SK-MEL-5 (cell line): ENCODE data around the gene CMYA5. TPM values are rescaled to one million over a fixed set of nuclear protein-coding genes. Genes with fewer than 3 reads are reported as not detected.
"Not testable (repeated sequence)": the region's sequence is repeated elsewhere in the genome, so short reads cannot be mapped to it uniquely, and the experiment has no call there.

ENCODE experiments used
- DNase-seq: peaks from one replicate; pipeline ENCODE4 v3.0.0-alpha.2; 2016; ENCODE audit warnings: low read depth, low spot score
- in situ Hi-C: cut with HindIII; loops from 2 replicates; pipeline ENCODE4 v1.10.0; 2016; ENCODE audit warnings: low sequenced_read_pairs, high pct_unique_total_duplicates, low pct_unique_long_range_greater_than_20kb
- total RNA-seq: library from RNA; depleted of rRNA; stranded (reverse); fragments of >200 nt; shearing (Covaris generic); gene quantifications from 2 replicates; pipeline ENCODE4 v1.2.3, GENCODE V29; 2014

The CMYA5 gene
- total RNA-seq, 1 experiment from 2014 or later, result 0.05 TPM

DNA sequence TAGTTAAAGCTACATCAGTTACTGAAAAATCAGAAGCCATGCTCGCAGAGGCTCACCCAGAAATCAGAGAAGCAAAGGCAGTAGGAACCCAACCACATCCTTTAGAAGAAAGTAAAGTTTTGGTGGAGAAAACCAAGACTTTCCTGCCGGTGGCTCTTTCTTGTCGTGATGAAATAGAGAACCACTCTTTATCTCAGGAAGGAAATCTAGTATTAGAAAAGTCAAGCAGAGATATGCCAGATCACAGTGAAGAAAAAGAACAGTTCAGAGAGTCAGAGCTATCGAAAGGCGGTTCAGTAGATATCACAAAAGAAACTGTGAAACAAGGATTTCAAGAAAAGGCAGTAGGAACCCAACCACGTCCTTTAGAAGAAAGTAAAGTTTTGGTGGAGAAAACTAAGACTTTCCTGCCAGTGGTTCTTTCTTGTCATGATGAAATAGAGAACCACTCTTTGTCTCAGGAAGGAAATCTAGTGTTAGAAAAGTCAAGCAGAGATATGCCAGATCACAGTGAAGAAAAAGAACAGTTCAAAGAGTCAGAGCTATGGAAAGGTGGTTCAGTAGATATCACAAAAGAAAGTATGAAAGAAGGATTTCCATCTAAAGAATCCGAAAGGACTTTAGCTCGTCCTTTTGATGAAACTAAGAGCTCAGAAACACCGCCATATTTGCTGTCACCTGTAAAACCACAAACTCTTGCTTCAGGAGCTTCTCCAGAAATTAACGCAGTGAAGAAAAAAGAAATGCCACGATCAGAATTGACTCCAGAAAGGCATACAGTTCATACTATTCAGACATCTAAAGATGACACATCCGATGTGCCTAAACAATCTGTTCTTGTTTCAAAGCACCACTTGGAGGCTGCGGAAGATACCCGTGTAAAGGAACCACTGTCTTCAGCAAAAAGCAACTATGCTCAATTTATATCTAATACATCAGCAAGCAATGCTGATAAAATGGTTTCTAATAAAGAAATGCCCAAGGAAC is 47.2 kb downstream of the CMYA5 start:
- no peak for DNase-seq
- in situ Hi-C loops, result no loop called here

- no peak for DNase-seq
- in situ Hi-C loops, result no loop called here
Observed at GRCh38 chr5:79738349-79738748, 48.7 kb downstream of the CMYA5 start.

- in situ Hi-C loops, result no loop called here
- DNase-seq, result no peak
Observed at GRCh38 chr5:79742549-79743136, 53.0 kb downstream of the CMYA5 start.

GRCh38 chr5:79743846-79744605 is 54.4 kb downstream of the CMYA5 start:
- DNase-seq, result no peak
- in situ Hi-C loops, result no loop called here

DNA sequence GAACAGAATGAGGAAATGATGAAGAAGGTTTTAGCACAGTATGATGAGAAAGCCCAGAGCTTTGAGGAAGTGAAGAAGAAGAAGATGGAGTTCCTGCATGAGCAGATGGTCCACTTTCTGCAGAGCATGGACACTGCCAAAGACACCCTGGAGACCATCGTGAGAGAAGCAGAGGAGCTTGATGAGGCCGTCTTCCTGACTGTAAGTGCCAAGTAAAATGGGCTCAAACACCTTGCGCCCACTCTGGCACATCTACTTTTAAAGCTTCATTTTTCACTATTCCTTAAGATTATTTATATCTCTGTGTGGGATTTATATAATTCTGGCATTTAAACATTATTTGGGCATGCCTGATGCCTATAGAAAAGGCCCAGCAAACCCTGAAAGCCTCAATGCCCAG is 55.6 kb downstream of the CMYA5 start:
- DNase-seq, result no peak
- in situ Hi-C loops, result no loop called here

DNA sequence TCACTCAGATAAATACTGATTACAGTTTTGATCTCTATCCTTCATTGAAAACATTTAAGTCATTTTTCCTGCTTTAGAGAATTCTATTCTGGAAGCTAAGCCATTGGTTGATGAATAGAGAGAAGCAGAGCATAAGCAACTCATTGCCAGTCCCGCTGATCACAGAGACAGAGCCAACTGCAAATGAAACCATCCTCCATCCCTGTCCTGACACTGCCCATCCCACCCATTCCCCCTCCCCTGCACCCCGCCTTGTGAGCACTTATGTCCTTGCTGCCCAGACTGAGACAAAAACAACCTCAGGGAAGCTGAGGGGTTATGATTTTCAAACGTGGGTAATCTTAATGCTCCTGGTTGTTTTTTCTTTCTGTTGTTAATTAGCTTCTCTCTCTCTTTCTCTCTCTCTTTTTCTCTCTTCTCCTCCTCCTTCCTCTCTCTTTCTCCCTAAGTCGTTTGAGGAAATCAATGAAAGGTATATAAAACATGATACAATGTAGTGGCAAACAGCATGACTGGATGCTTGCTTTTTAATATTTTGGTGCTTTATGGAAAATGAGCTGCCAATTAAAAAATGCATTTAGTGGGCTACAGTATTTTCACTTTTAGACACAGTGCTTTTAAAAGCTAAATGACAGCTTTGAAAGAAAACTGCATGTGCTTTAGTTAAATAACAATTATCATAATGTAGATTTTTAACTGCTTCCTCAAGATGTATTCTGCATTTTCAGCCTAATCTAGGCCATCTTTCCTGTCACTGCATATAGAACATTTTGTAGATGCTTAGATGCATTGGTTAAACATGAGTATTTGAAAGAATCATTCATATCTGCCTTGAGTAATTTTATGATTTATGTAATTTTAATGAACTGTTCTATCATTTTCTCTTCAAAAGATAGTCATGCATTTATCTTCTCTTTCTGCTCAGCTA is 57.3 kb downstream of the CMYA5 start:
- in situ Hi-C loops, result no loop called here
- DNase-seq, result no peak

GRCh38 chr5:79750611-79751510 is 61.2 kb downstream of the CMYA5 start:
- peak; percentile 45 for DNase-seq
- in situ Hi-C loops, result no loop called here

- no peak for DNase-seq
- in situ Hi-C loops, result no loop called here
Observed at GRCh38 chr5:79753092-79753491, 63.5 kb downstream of the CMYA5 start.

GRCh38 chr5:79753877-79754645 is 64.4 kb downstream of the CMYA5 start:
- no peak for DNase-seq
- in situ Hi-C loops, result no loop called here

DNA sequence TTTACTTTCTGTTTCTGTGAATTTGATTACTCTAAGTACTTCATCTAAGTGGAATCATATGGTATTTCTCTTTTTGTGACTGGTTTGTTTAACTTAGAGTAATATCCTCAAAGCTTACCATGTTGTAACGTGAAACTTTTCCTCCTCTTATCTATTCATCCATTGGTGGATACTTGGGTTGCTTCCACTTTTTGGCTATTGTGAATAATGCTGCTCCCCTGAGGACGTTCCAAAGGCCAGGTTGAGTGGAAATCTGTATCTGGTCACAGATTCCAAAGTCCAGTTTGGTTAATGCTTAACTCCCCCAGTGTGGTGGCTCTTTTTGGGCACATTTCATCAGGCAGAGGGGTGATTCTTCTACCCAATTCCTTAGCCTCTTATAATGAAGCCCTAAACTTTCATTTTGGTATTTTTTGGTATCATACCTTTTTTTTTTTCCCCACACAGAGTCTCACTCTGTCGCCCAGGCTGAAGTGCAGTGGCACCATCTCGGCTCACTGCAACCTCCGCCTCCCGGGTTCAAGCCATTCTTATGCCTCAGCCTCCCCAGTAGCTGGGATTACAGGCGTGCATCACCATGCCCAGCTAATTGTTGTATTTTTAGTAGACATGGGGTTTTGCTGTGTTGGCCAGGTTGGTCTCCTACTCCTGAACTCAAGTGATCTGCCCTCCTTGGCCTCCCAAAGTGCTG is 65.4 kb downstream of the CMYA5 start:
- in situ Hi-C loops, result no loop called here

GRCh38 chr5:79756076-79756475 is 66.4 kb downstream of the CMYA5 start:
- DNase-seq, result no peak
- in situ Hi-C loops, result no loop called here

More for the DNA sequence above, 65.4 kb downstream of the CMYA5 start:
- DNase-seq, result no peak

DNA sequence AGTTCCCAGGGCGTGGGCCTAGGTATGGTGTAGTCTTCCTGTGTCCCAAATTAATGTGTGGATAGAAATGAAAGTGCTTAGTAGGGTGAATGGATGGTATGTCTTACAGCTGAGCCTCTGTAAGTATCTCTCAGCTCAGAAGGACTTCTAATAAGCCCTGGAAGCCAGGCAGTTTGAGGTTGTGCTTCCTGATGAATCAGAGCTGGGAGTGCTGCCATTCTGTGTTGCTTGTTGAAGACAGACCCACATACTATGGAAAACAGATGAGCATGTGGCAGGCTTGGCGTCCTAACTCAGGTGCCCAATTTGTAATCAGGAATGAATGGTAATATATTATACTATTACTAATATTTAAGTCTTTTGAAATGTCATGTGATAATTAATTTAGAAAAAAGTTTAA is 69.8 kb downstream of the CMYA5 start:
- in situ Hi-C loops, result no loop called here
- DNase-seq, result no peak

GRCh38 chr5:79759848-79760247 is 70.2 kb downstream of the CMYA5 start:
- in situ Hi-C loops, result no loop called here
- no peak for DNase-seq

GRCh38 chr5:79762929-79763328 is 73.3 kb downstream of the CMYA5 start:
- in situ Hi-C loops, result no loop called here
- DNase-seq, result no peak

GRCh38 chr5:79764147-79764546 is 74.5 kb downstream of the CMYA5 start:
- DNase-seq, in situ Hi-C loops: not testable (repeated sequence)
